Measurements from ENCODE around the gene TENT5A.

The TENT5A gene

DNA sequence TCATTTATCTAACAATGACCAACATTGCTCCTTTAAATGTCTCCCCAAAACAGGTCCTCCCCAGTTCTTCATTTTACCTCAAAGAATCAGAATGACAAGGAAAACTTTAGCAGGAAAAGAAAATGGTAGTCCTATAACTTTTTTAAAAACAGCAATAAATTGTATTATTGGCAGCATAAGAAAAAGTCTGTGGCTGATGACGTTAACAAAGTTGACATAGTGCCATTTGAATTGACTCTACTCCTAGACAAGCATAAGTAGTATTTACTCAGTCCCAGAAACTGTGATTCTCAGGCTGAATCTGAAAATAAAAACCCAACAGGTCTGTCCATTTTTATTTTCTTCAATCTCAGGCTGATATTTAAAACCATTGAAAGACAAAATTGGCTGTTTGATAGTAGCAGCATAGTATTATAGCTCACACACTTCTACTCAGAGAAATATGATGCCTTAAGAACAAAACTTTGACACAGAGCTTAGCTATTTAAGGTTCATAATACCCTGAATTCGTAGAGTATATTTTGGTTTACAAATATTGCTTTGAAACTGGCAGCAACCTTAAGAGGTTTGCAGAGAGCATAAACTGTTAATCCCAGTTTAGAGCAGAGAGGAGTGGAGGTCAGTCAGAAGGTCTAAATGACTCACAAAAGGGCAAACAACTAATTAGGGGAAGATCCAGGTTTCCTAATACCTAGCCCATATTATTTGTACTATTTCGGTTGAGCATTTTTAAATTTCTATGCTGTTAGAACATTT is 35.0 kb upstream of the TENT5A start:
- TF ChIP-seq EZH2 (optimal IDR thresholded peaks at IDR 0.05; ENCODE audit: low read depth, low read length) (no peak), EZH2phosphoT487 (IDR thresholded peaks at IDR 0.05; ENCODE audit: low read length) (no peak)
- TF ChIP-seq, protein P1, sequence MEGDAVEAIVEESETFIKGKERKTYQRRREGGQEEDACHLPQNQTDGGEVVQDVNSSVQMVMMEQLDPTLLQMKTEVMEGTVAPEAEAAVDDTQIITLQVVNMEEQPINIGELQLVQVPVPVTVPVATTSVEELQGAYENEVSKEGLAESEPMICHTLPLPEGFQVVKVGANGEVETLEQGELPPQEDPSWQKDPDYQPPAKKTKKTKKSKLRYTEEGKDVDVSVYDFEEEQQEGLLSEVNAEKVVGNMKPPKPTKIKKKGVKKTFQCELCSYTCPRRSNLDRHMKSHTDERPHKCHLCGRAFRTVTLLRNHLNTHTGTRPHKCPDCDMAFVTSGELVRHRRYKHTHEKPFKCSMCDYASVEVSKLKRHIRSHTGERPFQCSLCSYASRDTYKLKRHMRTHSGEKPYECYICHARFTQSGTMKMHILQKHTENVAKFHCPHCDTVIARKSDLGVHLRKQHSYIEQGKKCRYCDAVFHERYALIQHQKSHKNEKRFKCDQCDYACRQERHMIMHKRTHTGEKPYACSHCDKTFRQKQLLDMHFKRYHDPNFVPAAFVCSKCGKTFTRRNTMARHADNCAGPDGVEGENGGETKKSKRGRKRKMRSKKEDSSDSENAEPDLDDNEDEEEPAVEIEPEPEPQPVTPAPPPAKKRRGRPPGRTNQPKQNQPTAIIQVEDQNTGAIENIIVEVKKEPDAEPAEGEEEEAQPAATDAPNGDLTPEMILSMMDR (IDR thresholded peaks at IDR 0.05; ENCODE audit: low read length) = no peak
- no peak for DNase-seq
- no peaks in the 10 kb centered on the region for H3K36me3 ChIP-seq (replicated peaks; ENCODE audit: insufficient read depth, low read length)
- H3K9ac ChIP-seq (ENCODE audit: low read length) = no peak overlapping the region
- H3K27me3 ChIP-seq (replicated peaks; ENCODE audit: insufficient read depth, low read length) = no peaks in the 10 kb centered on the region
- H3K4me3 ChIP-seq (ENCODE audit: low read length) = no peak overlapping the region
- H3K9me3 ChIP-seq (replicated peaks; ENCODE audit: insufficient read depth, low read length) = no peaks in the 10 kb centered on the region
- no peaks in the 10 kb centered on the region for H3F3A ChIP-seq (ENCODE audit: insufficient read depth, low read length)
- no peak overlapping the region for H2AFZ ChIP-seq (ENCODE audit: low read length)
- H3K4me1 ChIP-seq (ENCODE audit: low read length) = no peaks in the 10 kb centered on the region
- H3K79me2 ChIP-seq (ENCODE audit: low read length) = no peaks in the 10 kb centered on the region
- H3K27ac ChIP-seq (ENCODE audit: low read length) = no peak overlapping the region
- H3K4me2 ChIP-seq (ENCODE audit: low read depth, low read length) = no peak overlapping the region
- H3K9me2 ChIP-seq (replicated peaks; ENCODE audit: insufficient read depth, low read length) = no peaks in the 10 kb centered on the region
- no peaks in the 10 kb centered on the region for H4K20me1 ChIP-seq (ENCODE audit: insufficient read depth, low read length)

DNA sequence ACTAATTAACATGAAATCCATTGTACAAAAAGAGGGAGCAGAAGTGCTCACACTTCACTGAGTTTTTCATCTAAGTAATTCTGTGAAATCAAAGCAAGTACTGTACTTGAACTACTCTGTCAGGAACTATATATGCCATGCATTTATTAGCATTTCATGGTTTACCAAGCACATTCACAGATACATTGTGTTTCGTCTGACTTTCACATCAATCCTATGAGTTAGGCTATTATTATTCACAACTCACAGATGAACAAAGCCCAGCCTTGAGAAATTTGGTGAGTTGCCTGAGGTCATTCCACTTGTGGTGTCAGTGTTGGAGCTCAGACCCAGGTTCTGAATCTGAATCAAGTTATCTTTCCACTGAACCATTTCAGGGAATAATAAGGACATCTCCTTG is 33.7 kb upstream of the TENT5A start:
- no peaks in the 10 kb centered on the region for H4K20me1 ChIP-seq (ENCODE audit: insufficient read depth, low read length)
- H3K27me3 ChIP-seq (replicated peaks; ENCODE audit: insufficient read depth, low read length) = no peaks in the 10 kb centered on the region
- H3K4me1 ChIP-seq (ENCODE audit: low read length) = no peaks in the 10 kb centered on the region
- no peak overlapping the region for H3K9ac ChIP-seq (ENCODE audit: low read length)
- H3K79me2 ChIP-seq (ENCODE audit: low read length) = no peaks in the 10 kb centered on the region
- TF ChIP-seq, protein P1 (IDR thresholded peaks at IDR 0.05; ENCODE audit: low read length) = no peak
- TF ChIP-seq EZH2 (optimal IDR thresholded peaks at IDR 0.05; ENCODE audit: low read depth, low read length) = no peak
- no peak for TF ChIP-seq EZH2phosphoT487 (IDR thresholded peaks at IDR 0.05; ENCODE audit: low read length)
- H3K9me2 ChIP-seq (replicated peaks; ENCODE audit: insufficient read depth, low read length) = no peaks in the 10 kb centered on the region
- no peak overlapping the region for H3K4me3 ChIP-seq (ENCODE audit: low read length)
- DNase-seq = no peak
- H3F3A ChIP-seq (ENCODE audit: insufficient read depth, low read length) = no peaks in the 10 kb centered on the region
- H2AFZ ChIP-seq (ENCODE audit: low read length) = peak overlapping the region; percentile 39; the same call in 1 of the 2 replicates
- H3K36me3 ChIP-seq (replicated peaks; ENCODE audit: insufficient read depth, low read length) = no peaks in the 10 kb centered on the region
- peak overlapping the region; percentile 34; the same call in 1 of the 2 replicates for H3K4me2 ChIP-seq (ENCODE audit: low read depth, low read length)
- no peak overlapping the region for H3K27ac ChIP-seq (ENCODE audit: low read length)
- no peaks in the 10 kb centered on the region for H3K9me3 ChIP-seq (replicated peaks; ENCODE audit: insufficient read depth, low read length)

GRCh38 chr6:81785377-81785776 is 32.9 kb upstream of the TENT5A start:
- no peak for DNase-seq
- H2AFZ ChIP-seq (ENCODE audit: low read length) = no peak overlapping the region

More at GRCh38 chr6:81785377-81785776, 32.9 kb upstream of the TENT5A start:
- Histone ChIP-seq H3K9me2 (replicated peaks; ENCODE audit: insufficient read depth, low read length) (no peaks in the 10 kb centered on the region), H3K4me2 (ENCODE audit: low read depth, low read length) (no peak overlapping the region), H3K79me2 (ENCODE audit: low read length) (no peaks in the 10 kb centered on the region), H3K4me3 (ENCODE audit: low read length) (no peak overlapping the region), H3K4me1 (ENCODE audit: low read length) (no peaks in the 10 kb centered on the region), H3K27ac (ENCODE audit: low read length) (no peak overlapping the region), H3K9me3 (replicated peaks; ENCODE audit: insufficient read depth, low read length) (no peaks in the 10 kb centered on the region), H3K27me3 (replicated peaks; ENCODE audit: insufficient read depth, low read length) (no peaks in the 10 kb centered on the region), H3K9ac (ENCODE audit: low read length) (no peak overlapping the region), H4K20me1 (ENCODE audit: insufficient read depth, low read length) (no peaks in the 10 kb centered on the region), H3K36me3 (replicated peaks; ENCODE audit: insufficient read depth, low read length) (no peaks in the 10 kb centered on the region), H3F3A (ENCODE audit: insufficient read depth, low read length) (no peaks in the 10 kb centered on the region)
- TF ChIP-seq, protein P1 (IDR thresholded peaks at IDR 0.05; ENCODE audit: low read length) = no peak
- no peak for TF ChIP-seq EZH2phosphoT487 (IDR thresholded peaks at IDR 0.05; ENCODE audit: low read length)
